GM19328 (cell line): ENCODE measurements around the gene PCDH9.

Source experiments
- ATAC-seq: cut with Tn5 transposase; IDR thresholded peaks from one replicate; pipeline ENCODE4 v1.9.1; 2021; ENCODE audit warnings: mild to moderate bottlenecking, moderate library complexity; ENCODE audit not compliant: unreplicated experiment

PCDH9 gene

DNA sequence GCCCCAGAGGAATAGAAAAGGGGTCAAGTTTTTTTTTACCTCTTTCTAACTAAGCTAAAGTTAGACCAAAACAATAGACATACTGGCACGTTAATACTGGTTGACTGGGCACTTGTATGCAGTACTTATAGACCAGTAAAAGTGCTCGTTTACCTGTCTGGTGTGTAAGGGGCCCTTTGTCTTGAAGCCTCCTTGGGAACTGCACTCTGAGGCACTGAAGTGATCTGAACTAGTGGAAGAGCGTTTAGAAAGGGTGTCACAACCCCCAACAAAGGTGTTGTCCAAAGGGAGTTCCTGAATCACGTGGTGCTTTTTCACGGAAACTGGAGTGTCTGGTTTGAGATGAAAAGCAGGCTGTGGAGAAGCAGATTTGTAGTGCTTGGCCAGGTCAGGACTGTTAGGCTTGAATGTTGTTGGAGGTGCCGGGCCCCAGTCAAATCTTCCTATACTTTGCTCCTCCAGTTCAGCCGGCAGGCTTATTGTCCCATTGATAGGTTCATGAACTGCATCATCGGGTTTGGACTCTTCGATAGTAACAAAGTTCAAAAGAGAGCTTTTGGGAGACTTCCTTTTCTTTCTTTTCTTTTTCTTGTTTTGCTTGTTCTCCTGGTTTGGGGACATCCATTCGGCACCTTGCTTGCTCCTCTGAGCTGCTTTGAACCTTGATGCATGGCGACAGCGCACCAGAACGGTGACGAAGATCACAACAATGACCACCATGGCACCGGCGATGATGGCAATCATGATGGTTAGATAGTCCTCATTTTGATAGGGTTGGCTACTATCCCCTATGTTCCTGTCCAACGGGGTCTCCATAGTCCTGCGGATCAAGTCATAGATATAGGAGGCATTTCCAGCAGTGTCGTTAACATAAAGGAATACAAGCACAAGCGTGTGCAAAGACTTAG, 4.6 kb downstream of the PCDH9 start:
- no peak for ATAC-seq

DNA sequence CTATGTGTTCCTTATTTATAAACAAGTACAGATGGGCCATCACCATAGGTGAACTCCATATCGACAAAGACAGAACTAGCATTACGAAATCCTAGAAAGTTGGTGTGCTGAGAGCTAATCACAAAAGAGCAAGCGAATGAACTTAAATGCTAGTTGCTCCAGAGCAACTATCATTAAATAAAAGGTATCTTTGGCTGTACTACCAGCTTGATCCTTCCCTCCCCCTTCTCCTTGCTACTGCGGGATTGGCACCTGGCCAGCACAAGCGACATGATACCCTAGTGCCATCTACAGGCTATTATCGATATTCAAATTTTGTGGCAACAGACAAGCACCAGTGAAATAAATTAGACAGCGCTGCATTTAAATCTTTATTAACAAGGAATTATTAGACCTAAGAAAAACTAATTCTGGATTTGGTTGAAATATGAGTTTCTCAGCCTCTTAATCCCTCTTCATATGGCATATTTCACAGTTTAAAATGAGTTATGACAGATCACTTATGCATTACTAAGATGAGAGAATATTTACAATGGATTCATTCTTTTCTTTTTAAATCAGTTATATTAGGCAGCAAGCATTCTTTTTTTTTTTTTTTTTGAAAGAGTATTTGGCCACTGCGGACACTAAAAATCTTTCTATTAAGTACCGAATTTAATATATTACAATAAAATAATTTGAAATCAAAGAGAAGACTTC, 5.8 kb downstream of the PCDH9 start:
- no peak for ATAC-seq

DNA sequence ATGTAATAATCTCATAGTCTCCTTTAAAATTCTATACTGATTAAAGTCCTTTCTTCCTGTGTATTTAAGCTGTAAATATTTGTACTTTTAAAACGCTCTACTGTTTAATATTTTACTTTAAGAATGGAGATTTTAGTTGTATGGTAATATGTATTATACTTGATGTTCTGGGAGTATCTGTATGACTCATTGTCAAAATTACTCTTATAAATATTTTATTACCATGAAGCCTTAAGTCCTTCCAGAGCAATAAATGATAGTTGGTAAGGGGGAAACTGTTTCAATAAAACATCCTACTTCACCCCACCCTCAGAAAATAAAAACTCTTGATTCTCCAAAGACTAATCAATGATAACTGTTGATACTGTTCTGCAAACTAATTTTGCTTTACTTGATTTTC, 6.4 kb downstream of the PCDH9 start:
- no peak for ATAC-seq

GRCh38 chr13:67223024-67223423, 7.1 kb downstream of the PCDH9 start:
- no peak for ATAC-seq

GRCh38 chr13:67221630-67222226, 8.4 kb downstream of the PCDH9 start:
- ATAC-seq = no peak

DNA sequence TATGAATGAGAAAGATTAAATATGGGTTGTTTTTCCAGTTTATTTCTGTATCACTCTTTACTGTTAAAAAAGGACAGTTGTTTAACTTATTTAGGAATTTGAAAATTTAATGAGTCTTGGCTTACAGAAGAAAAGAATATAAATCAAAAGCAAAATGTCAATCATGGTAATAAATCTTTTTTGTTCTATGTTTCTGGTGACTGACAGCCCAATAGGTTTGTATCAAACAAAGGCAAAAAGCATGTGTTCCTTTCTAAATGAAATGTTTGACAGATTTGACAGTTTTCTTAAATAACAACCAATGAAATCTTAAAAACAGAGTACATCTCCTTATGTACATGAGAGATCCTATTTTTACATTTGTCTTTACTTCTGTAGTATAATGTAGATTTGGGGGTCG, 11.0 kb downstream of the PCDH9 start:
- no peak for ATAC-seq

GRCh38 chr13:67217880-67218279, 12.3 kb downstream of the PCDH9 start:
- no peak for ATAC-seq

DNA sequence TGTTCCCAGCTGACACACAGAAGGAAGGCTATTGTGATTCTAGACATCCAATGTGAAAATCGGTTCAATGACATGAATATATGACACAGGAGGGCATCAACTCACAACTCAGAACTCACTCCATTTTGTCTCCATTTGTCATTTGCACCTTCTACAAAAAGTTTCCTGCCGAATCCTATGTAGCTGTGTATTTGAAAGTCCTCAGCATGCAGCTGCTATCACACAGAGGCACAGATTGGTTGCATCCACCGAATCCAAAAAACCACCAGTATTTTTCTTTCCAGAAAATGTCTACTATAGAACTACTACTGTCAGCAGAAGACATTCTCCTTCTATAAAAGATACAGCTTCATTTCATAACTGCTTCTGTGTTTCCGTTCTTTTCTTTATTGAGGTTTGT, 13.3 kb downstream of the PCDH9 start:
- no peak for ATAC-seq

DNA sequence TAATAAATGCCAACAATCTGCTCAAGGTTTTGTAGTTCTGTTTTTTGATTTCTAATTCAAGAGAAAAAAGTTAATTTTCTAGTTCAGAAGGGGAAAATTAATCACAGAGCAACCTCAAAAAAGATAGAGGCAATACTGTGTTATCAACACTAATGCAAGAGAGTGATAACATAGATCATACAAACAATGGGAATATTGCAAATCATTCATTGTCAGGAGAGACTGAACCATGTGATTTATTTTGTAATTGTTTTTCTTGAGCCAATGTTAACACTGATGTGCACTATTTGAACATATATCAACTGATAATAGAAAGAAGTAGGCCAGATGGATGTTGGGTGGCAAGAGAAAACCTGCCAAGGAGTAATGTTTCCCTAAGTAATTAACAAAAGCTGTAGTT, 19.9 kb downstream of the PCDH9 start:
- ATAC-seq = no peak

DNA sequence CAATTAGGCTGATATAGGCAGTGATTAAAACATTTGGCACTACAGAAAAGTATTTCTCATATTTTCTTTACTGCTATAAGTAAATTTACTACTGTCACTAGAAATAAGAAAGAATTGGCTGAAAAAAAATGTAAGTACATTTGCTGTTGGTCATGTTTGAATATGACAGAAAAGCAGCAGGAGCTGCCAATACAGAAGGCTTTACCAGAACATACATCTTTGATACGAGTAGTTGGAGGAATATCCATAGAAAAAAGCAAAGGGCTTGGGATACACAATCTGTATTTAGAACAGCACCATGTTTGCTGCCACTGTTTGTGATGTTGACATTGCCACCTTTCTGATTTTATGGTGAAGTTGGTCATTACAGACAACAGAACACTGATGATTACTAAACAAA, 21.6 kb downstream of the PCDH9 start:
- ATAC-seq = no peak

- ATAC-seq = no peak
These were observed 25.4 kb downstream of the PCDH9 start for GRCh38 chr13:67204764-67205163.

GRCh38 chr13:67200605-67201004, 29.5 kb downstream of the PCDH9 start:
- no peak for ATAC-seq

GRCh38 chr13:67200183-67200582, 30.0 kb downstream of the PCDH9 start:
- ATAC-seq = no peak

DNA sequence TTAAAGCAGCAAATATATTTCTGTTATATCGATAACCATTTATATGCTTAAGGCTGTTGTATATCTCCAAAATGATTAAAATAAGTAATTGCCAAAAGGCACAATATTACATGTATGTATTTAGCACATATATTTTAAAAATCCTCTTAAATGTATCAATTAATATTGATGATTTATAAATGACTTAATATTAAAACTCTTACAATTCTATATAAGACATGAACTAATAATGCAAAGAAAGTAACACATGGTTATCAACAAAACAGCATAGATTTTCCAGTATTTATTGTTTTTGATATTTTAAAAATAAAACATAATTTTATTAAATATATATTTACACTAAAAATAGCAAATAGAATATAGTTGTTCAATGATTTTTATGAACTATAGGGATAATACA, 32.4 kb downstream of the PCDH9 start:
- ATAC-seq = no peak

DNA sequence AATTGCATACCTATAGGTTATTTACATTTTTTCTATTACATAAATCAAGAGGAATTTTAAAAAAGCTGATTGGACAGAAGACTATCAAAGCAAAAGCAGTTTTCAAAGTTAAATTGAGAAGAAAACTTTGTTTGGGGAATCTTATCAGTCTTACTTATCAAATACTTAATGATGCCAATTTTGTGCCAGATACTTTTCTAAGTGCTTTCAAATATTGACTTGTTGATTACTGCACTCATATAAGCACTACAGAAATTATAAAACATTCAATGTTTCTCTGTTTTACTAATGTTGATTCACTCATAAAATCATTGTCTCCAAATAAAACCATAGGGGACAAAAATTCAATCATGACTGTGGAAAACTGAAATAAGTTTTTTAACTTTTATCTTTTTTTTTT, 36.2 kb downstream of the PCDH9 start:
- no peak for ATAC-seq

DNA sequence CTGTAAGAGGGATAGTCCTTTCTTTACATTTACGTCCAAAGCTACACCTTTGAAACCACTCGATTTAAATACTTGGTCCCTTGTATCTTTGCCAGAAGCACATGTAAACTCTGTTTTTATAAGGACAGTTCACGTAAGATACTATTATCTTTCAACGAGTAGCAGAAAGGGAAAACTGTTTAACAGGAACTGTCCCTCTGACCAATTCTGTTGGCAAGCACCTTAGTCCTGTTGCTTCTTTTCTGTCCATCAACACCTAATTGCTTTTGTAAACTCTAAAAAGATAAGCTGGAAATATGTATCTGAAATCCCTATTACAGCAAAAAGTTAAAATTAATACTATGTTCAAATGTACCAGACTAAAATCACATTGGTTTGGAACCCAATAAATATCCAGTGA, 37.4 kb downstream of the PCDH9 start:
- no peak for ATAC-seq

DNA sequence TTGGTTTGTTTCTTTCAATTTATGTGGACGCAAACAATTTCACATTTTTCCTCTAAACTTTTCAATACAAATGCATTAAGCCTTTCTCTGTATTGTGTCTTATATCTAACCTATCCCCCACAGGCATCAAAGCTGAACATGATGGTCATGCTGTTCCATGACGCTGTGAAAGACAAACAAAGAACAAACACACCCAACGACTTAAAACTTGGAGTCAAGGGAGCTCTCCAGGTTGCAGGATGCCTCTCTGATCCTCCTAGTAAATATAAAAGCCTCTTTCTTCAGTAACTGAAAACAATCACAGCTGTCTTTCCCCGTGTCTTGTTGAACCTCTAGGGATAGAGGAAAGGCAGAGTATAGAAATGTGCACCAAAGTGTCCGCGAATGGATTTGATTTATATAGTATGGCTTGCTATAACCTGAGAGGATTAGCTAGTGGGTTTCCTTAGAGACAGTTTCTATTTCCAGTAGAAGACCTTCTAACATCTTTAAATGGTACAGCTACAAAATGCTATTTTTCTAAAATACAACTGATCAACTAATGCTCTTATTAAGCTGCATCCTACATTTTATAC, 43.1 kb downstream of the PCDH9 start:
- no peak for ATAC-seq

DNA sequence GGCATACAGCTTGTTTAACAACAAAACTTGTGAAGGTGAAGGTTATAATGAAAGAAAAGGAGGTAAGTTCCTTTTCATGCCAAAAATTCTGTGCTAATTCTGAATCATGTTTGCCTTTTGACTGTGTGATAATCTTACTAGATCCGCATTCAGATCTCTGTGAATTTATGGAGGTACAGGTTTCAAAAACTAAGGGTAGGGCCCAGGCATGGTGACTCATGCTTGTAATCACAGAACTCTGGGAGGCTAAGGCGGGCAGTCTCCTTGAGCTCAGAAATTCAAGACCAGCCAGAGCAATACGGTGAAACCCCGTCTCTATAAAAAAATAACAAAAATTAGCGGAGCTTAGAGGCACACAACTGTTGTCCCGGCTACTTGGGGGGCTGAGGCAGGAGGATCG, 45.9 kb downstream of the PCDH9 start:
- no peak for ATAC-seq

DNA sequence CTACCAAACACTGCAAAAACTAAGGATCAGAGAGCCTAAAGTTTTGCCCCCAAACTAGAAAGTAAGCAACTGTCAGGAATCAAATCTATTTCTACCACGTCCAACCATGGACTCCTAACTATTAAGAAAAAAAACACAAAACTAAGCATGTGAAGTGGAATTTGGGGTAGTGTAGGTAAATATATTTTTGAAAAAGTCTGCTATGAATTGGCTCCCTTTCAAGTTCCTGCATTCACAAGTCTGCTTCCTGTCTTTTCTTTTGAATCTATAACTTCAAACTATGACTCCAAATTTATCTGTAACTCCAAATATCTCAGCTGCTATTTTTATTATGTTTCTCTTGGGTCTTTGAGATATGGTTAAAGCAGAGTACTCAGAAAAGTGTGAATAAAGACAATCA, 47.0 kb downstream of the PCDH9 start:
- ATAC-seq = no peak

GRCh38 chr13:67175836-67176459, 54.2 kb downstream of the PCDH9 start:
- no peak for ATAC-seq

GRCh38 chr13:67168384-67168783, 61.8 kb downstream of the PCDH9 start:
- no peak for ATAC-seq
